Measurements from ENCODE around the gene IFI35.

The IFI35 gene

GRCh38 chr17:43006639-43007551 lies at the start of gene IFI35:
Gene IFI35, plus strand, starts transcription at chr17:43006784. Its CDS starts 164 bp downstream, at chr17:43006948.
- Histone ChIP-seq H3K27ac (ENCODE audit: extremely low read depth, low read depth, low read length) (peak within 1 kb of the TSS; percentile 39; the same call in 1 of the 2 replicates), H3K36me3 (ENCODE audit: control insufficient read depth in 2 of 2, insufficient read depth in 1 of 2, low read length in 2 of 2) (peaks cover 21 to 27% of the 10 kb centered on the region in 2 experiments; a peak in 2 of 3 replicates), H3K4me3 (ENCODE audit: low read depth, low read length) (peak within 1 kb of the TSS; percentile 39), H3K4me1 (ENCODE audit: control insufficient read depth, insufficient read depth, low read length) (no peaks in the 10 kb centered on the region), H3K9me3 (ENCODE audit: control insufficient read depth, insufficient read depth, low read depth, low read length) (no peaks in the 10 kb centered on the region)
- POLR2A ChIA-PET, result interaction anchor here (0.6 to 2.4 kb wide), 3 partner anchors 9 to 191 kb away, joined by 5 to 26 read pairs (median 10); partner anchors contain the start of gene RPL27
- CTCF ChIA-PET, result interaction anchor here (0.6 to 1.7 kb wide), 11 partner anchors 9 to 569 kb away, joined by 3 to 12 read pairs (median 3); partner anchors contain the start of gene RPL27
- TF ChIP-seq ZNF843 (tag by site-specific recombination; IDR thresholded peaks at IDR 0.05) (no peak), ZNF416 (tag by site-specific recombination; IDR thresholded peaks at IDR 0.05) (no peak), RBAK (tag by site-specific recombination; IDR thresholded peaks at IDR 0.05) (no peak), ZNF169 (tag by site-specific recombination; IDR thresholded peaks at IDR 0.05) (no peak), SALL2 (tag by site-specific recombination; IDR thresholded peaks at IDR 0.05; ENCODE audit: borderline replicate concordance) (no peak), SP7 (tag by site-specific recombination; IDR thresholded peaks at IDR 0.05) (no peak; the same call in 1 of the 2 replicates), BCL6B (tag by site-specific recombination; IDR thresholded peaks at IDR 0.05) (no peak), ZBTB44 (tag by site-specific recombination; IDR thresholded peaks at IDR 0.05) (no peak), ZNF280C (tag by site-specific recombination; IDR thresholded peaks at IDR 0.05) (no peak), ZNF473 (tag by site-specific recombination; IDR thresholded peaks at IDR 0.05) (no peak), ZNF776 (tag by site-specific recombination; IDR thresholded peaks at IDR 0.05; ENCODE audit: borderline replicate concordance) (no peak), ZNF184 (tag by site-specific recombination; IDR thresholded peaks at IDR 0.05) (no peak), ZNF18 (tag by site-specific recombination; IDR thresholded peaks at IDR 0.05) (no peak), SP3 (tag by site-specific recombination; IDR thresholded peaks at IDR 0.05) (peak; percentile 62), ZNF112 (tag by site-specific recombination; IDR thresholded peaks at IDR 0.05) (no peak), PBX3 (CRISPR knock-in tag; IDR thresholded peaks at IDR 0.05) (no peak), ZNF2 (tag by site-specific recombination; IDR thresholded peaks at IDR 0.05) (no peak), ZNF549 (tag by site-specific recombination; IDR thresholded peaks at IDR 0.05) (no peak), ZNF398 (tag by site-specific recombination; IDR thresholded peaks at IDR 0.05) (no peak), ZBTB26 (tag by site-specific recombination; optimal IDR thresholded peaks at IDR 0.05) (no peak), ZNF623 (tag by site-specific recombination; IDR thresholded peaks at IDR 0.05) (no peak), ZNF223 (tag by site-specific recombination; IDR thresholded peaks at IDR 0.05) (no peak), ZNF341 (tag by site-specific recombination; IDR thresholded peaks at IDR 0.05; ENCODE audit: low read depth) (no peak), ZNF37A (tag by site-specific recombination; IDR thresholded peaks at IDR 0.05) (no peak), GLI4 (tag by site-specific recombination; IDR thresholded peaks at IDR 0.05) (no peak)

All from HEK293 (cell line).